Esophagus muscularis mucosa (tissue), 4 donors: ENCODE results near the gene LMO3.

ENCODE experiments used
- EP300 ChIP-seq: sonication (generic); formaldehyde crosslinking; IDR thresholded peaks from one replicate; pipeline ENCODE4 v1.6.1; 2017; ENCODE audit warnings: antibody characterized with exemption
- POLR2A ChIP-seq: fragments of 450-650 bp; IDR thresholded peaks from one replicate; pipeline ENCODE4 v1.6.1; 2017; ENCODE audit warnings: antibody characterized with exemption, moderate library complexity, mild to moderate bottlenecking, low read depth
- POLR2AphosphoS5 ChIP-seq, 2 donors: sonication (generic); formaldehyde crosslinking; IDR thresholded peaks; one replicate each; pipeline ENCODE4 v1.6.1; 2017; ENCODE audit warnings: antibody characterized with exemption in 2 of 2
- TF ChIP-seq, protein P1 (sequence below), 3 experiments: fragments of 200-600 bp in 2 of 3; fragments of 450-650 bp in 1 of 3; sonication (generic) in 2 of 3; IDR thresholded peaks; one replicate each; pipeline ENCODE4 v1.5.1; 2017 to 2019; ENCODE audit warnings: antibody characterized with exemption in 3 of 3, mild to moderate bottlenecking in 2 of 3, moderate library complexity in 1 of 3

DNA sequence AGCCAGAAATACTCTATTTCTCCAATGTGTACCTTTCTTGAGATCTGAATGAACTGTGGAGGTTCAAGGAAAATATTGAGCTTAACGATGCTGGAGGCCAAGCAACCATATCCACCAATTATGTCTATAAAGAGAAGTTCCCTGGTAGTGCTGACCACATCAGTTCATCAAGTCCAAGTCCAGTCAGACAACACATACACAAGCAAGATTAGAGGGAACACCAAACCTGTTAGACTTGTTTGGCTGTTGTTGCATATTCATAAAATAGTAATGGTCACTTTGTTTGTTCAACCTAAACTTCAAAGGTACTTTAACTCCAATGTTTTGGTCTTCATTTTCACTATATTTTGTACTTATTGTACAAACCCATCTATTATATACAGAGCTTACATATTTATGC, 81.6 kb downstream of the LMO3 start:
- TF ChIP-seq, protein P1, sequence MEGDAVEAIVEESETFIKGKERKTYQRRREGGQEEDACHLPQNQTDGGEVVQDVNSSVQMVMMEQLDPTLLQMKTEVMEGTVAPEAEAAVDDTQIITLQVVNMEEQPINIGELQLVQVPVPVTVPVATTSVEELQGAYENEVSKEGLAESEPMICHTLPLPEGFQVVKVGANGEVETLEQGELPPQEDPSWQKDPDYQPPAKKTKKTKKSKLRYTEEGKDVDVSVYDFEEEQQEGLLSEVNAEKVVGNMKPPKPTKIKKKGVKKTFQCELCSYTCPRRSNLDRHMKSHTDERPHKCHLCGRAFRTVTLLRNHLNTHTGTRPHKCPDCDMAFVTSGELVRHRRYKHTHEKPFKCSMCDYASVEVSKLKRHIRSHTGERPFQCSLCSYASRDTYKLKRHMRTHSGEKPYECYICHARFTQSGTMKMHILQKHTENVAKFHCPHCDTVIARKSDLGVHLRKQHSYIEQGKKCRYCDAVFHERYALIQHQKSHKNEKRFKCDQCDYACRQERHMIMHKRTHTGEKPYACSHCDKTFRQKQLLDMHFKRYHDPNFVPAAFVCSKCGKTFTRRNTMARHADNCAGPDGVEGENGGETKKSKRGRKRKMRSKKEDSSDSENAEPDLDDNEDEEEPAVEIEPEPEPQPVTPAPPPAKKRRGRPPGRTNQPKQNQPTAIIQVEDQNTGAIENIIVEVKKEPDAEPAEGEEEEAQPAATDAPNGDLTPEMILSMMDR (IDR thresholded peaks at IDR 0.05), result no peak
- TF ChIP-seq POLR2A, result no peak
- no peak for TF ChIP-seq POLR2AphosphoS5 (IDR thresholded peaks at IDR 0.05)
- no peak for TF ChIP-seq EP300
